GM18508 (cell line): ENCODE data around the gene PTGIS.

Experiments
- ATAC-seq: cut with Tn5 transposase; IDR thresholded peaks from one replicate; pipeline ENCODE4 v1.9.1; 2021; ENCODE audit warnings: moderate number of reproducible peaks; ENCODE audit not compliant: insufficient read depth, unreplicated experiment

Gene PTGIS

GRCh38 chr20:49508435-49509199 lies 59.3 kb downstream of the PTGIS start:
- ATAC-seq: no peak

DNA sequence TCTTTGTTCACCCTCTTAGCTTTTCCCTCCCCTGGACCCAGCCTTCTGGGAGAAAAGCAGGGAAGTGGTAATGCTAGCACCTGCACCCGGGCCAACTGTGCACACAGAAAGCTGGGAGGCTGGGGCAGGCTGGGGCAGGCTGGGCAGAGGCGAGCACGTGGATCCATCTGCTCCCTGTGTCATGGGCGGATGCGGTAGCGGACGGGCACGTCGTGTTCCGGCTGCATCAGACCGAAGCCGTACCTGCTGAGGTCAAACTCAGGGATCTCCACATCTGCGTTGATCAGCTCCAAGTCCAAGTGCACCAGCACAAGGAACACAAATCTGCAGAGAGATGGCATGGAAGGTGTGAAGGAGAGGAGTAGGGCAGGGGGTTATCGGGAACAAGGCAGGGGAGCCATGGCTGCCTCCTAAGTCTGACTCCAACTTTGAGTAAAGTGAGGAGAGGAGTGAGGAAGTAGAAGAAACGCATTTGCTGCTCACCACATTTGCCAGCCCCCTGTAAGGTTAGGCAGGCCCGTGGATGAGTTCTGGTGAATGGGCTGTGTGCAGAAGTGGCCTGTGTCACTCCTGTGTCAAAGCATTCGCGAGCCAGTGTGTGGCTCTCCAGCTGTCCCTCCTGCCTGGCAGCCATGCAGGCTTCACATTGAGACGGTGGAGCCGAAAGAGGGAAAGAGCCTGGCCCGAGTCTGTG lies 60.0 kb downstream of the PTGIS start:
- ATAC-seq: no peak

GRCh38 chr20:49505518-49505917 lies 62.4 kb downstream of the PTGIS start:
- ATAC-seq: no peak

DNA sequence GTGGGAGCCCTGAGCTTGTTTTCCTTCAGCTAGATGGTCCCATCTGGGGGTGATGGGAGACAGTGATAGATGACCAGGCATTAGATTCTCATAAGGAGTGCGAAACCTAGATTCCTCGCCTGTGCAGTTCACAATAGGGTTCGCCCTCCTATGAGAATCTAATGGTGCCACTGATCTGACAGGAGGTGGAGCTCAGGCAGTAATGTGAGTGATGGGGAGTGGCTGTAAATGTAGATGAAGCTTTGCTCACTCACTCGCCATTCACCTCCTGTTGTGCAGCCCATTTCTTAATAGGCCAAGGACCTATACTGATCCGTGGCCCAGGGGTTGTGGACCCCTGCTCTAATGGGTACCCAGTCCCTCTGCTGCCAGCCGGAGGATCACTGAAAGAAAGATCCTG lies 64.8 kb downstream of the PTGIS start:
- no peak for ATAC-seq

GRCh38 chr20:49501917-49502316 lies 66.0 kb downstream of the PTGIS start:
- ATAC-seq: no peak

GRCh38 chr20:49497398-49497669 lies 70.6 kb downstream of the PTGIS start:
- ATAC-seq: no peak

GRCh38 chr20:49496553-49497397 lies 71.2 kb downstream of the PTGIS start:
- ATAC-seq: no peak

- ATAC-seq: no peak
These were observed 71.9 kb downstream of the PTGIS start for GRCh38 chr20:49496043-49496442.

- ATAC-seq: no peak
These were observed 77.2 kb downstream of the PTGIS start for GRCh38 chr20:49490689-49491088.

GRCh38 chr20:49489688-49490087 lies 78.2 kb downstream of the PTGIS start:
- ATAC-seq: no peak

- no peak for ATAC-seq
These were observed 81.9 kb downstream of the PTGIS start for GRCh38 chr20:49486064-49486463.

DNA sequence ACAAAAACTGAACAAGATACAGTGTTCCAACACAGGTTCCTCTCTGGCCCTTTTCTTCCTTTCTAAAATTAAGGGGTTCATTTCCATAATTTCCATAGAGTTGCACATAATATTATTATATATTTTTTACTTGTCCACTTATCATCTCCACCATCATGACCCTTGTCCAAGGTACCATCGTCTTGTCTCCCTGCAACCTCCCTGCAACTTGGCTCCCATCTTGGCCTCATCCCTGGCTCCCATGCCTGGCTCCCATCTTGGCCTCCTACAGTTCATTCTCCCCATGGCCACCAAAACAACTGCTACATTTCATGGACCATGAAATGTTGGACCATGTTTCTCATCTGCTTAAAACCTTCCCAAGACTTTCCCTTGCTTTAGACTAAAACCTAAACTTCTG lies 82.4 kb downstream of the PTGIS start:
- ATAC-seq: no peak

GRCh38 chr20:49484180-49485140 lies 83.5 kb downstream of the PTGIS start:
- no peak for ATAC-seq

- no peak for ATAC-seq
These were observed 84.2 kb downstream of the PTGIS start for GRCh38 chr20:49483696-49484123.

- no peak for ATAC-seq
These were observed 84.8 kb downstream of the PTGIS start for GRCh38 chr20:49483018-49483695.

DNA sequence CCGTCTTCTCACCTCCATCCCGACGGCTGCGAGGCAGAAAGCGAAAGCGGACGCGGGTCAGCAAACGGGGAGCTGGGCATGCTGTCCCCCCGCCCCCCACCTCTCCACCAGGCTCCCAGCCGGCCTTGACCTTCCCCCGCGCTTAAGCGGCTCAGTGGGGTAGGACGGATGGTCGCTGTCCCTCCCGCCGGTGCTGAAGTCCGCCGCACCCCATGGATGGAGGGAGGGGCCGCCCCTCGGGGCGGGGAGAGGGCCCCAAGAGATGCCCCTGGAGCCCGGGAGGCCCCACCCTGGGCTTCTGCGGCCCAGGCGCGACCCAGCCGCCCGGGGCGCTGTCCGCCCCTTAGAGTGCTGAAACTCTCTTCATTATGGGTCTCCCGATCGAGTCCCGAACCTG lies 85.3 kb downstream of the PTGIS start, which contains the start of gene KCNB1:
TSS of gene KCNB1 (minus strand) at position 48 of the 397 bp plus-strand sequence. CDS start 188 bp downstream, outside the sequence.
- ATAC-seq: no peak

- no peak for ATAC-seq
These were observed 85.8 kb downstream of the PTGIS start for GRCh38 chr20:49482173-49482572.

- ATAC-seq: no peak
These were observed 86.8 kb downstream of the PTGIS start for GRCh38 chr20:49481116-49481515.

DNA sequence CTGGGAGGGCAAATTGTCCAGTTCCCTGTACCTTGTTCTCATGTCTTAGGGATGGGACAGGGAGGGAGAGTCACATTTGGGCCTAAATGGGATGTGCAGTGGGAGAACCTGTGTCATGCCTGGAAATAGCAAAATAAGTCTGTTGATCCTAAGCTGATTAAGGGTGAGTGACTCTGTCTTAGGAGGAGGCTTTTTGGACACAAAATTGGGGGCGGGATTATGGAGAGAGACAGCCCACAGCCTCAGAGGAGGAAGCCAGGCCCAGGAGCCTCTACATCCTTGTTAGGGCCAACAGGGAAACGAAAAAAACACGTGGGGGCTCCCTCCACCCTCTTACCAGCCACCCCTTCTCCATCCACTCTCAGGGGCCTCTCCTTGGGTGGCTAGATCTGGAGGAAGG lies 87.7 kb downstream of the PTGIS start:
- no peak for ATAC-seq
